H1 (cell line): Measurements from ENCODE around the gene FBXL14. TPM values are rescaled to one million over a fixed set of nuclear protein-coding genes. Genes with fewer than 3 reads are reported as not detected.

ENCODE experiments used
- CTCF ChIA-PET: fragments of 300-600 bp; sonication (Branson Sonifier 250); formaldehyde crosslinking; loops from one replicate; lab custom pipeline; 2021; ENCODE audit not compliant: partially characterized antibody; lab: Charles Lee
- POLR2A ChIA-PET: fragments of 300-600 bp; sonication (Branson Sonifier 250); formaldehyde crosslinking; loops from one replicate; lab custom pipeline; 2021; ENCODE audit warnings: inconsistent platforms; ENCODE audit not compliant: partially characterized antibody; lab: Charles Lee
- DNase-seq, 2 experiments: peaks; one replicate each; pipeline versions ENCODE4 v3.0.0 to v3.0.0-alpha.2; 2010 to 2022; ENCODE audit warnings: low spot score in 2 of 2, low read depth in 1 of 2, mixed read lengths in 1 of 2
- FAIRE-seq: peaks from 2 replicates; lab custom pipeline; 2011; peaks lifted over from hg19 to GRCh38; lab: Jason Lieb, UNC
- H2AFZ ChIP-seq: 2 replicates; pipeline ENCODE4 v1.8.1; 2012; ENCODE audit warnings: low read length, inconsistent platforms
- H2AK5ac ChIP-seq: 2 replicates; pipeline ENCODE4 v1.6.1; 2013; ENCODE audit warnings: low read depth, low read length
- H2BK120ac ChIP-seq: replicated peaks from 2 replicates; pipeline ENCODE3; 2013; ENCODE audit warnings: low read depth, low read length, inconsistent platforms
- H2BK12ac ChIP-seq: 2 replicates; pipeline ENCODE4 v1.6.1; 2013; ENCODE audit warnings: low read depth, low read length
- H2BK15ac ChIP-seq: 2 replicates; pipeline ENCODE4 v1.6.1; 2013; ENCODE audit warnings: low read length
- H2BK20ac ChIP-seq: 2 replicates; pipeline ENCODE4 v1.6.1; 2013; ENCODE audit warnings: low read length
- H2BK5ac ChIP-seq: 2 replicates; pipeline ENCODE4 v1.6.1; 2013; ENCODE audit warnings: low read depth, low read length
- H3K14ac ChIP-seq: 2 replicates; pipeline ENCODE4 v1.6.1; 2013; ENCODE audit warnings: inconsistent platforms; ENCODE audit not compliant: insufficient read length
- H3K18ac ChIP-seq: 2 replicates; pipeline ENCODE4 v1.6.1; 2013; ENCODE audit warnings: low read length; ENCODE audit errors: extremely low read depth
- H3K23ac ChIP-seq: 2 replicates; pipeline ENCODE4 v1.6.1; 2013; ENCODE audit warnings: inconsistent platforms; ENCODE audit not compliant: insufficient read length
- H3K23me2 ChIP-seq: 2 replicates; pipeline ENCODE4 v1.6.1; 2013; ENCODE audit warnings: low read depth, low read length
- H3K27ac ChIP-seq: 2 replicates; pipeline ENCODE4 v1.6.1; 2011; ENCODE audit warnings: low read depth, low read length, inconsistent platforms
- H3K27me3 ChIP-seq, 4 experiments: replicated peaks in 1 of 4; 1 replicate in 1 of 4; 2 replicates in 3 of 4; pipeline versions ENCODE4 v1.6.1 to v1.8.1; 2011 to 2013; ENCODE audit warnings: low read length in 3 of 4, mild to moderate bottlenecking in 3 of 4, inconsistent platforms in 2 of 4, mixed read lengths in 2 of 4, moderate library complexity in 1 of 4; ENCODE audit not compliant: control insufficient read depth in 3 of 4, insufficient read depth in 3 of 4; ENCODE audit errors: extremely low read depth in 1 of 4
- H3K36me3 ChIP-seq, 4 experiments: 2 replicates each; pipeline versions ENCODE4 v1.6.1 to v1.8.1; 2011 to 2013; ENCODE audit warnings: mild to moderate bottlenecking in 4 of 4, low read length in 3 of 4, moderate library complexity in 2 of 4, control low read depth in 1 of 4, inconsistent platforms in 1 of 4; ENCODE audit not compliant: insufficient read depth in 4 of 4, control insufficient read depth in 2 of 4
- H3K4ac ChIP-seq: replicated peaks from 2 replicates; pipeline ENCODE3; 2013; ENCODE audit warnings: low read length, low read depth, mixed read lengths, inconsistent platforms; ENCODE audit not compliant: insufficient read length
- H3K4me1 ChIP-seq, 4 experiments: replicated peaks in 1 of 4; 1 replicate in 1 of 4; 2 replicates in 3 of 4; pipeline versions ENCODE4 v1.6.1 to v1.8.1; 2011 to 2013; ENCODE audit warnings: low read length in 3 of 4, inconsistent platforms in 2 of 4, mixed read lengths in 1 of 4; ENCODE audit not compliant: insufficient read depth in 4 of 4, control insufficient read depth in 3 of 4
- H3K4me2 ChIP-seq, 2 experiments: 2 replicates each; pipeline versions ENCODE4 v1.6.1 to v1.8.1; 2011 to 2013; ENCODE audit warnings: low read depth in 2 of 2, low read length in 2 of 2, control low read depth in 1 of 2, inconsistent platforms in 1 of 2, mild to moderate bottlenecking in 1 of 2; ENCODE audit not compliant: insufficient read depth in 1 of 2
- H3K4me3 ChIP-seq, 4 experiments: fragments of 200-600, 300-600 bp in 1 of 4; sonication (generic), shearing (Covaris generic), sonication (Bioruptor Twin) in 1 of 4; 2 replicates each; pipeline versions ENCODE4 v1.5.1 to v1.8.1; 2011 to 2016; ENCODE audit warnings: low read length in 4 of 4, low read depth in 3 of 4, control low read depth in 2 of 4, inconsistent platforms in 2 of 4, mild to moderate bottlenecking in 2 of 4, mixed read lengths in 1 of 4, moderate library complexity in 1 of 4; ENCODE audit not compliant: insufficient read depth in 2 of 4; ENCODE audit errors: extremely low read depth in 1 of 4
- H3K56ac ChIP-seq: replicated peaks from 2 replicates; pipeline ENCODE3; 2013; ENCODE audit warnings: low read depth, mild to moderate bottlenecking, mixed read lengths, low read length, inconsistent platforms; ENCODE audit not compliant: insufficient read length
- H3K79me1 ChIP-seq: 2 replicates; pipeline ENCODE4 v1.6.1; 2013; ENCODE audit warnings: low read depth, low read length, control low read depth
- H3K79me2 ChIP-seq, 2 experiments: 2 replicates each; pipeline versions ENCODE4 v1.6.1 to v1.8.1; 2012 to 2013; ENCODE audit warnings: low read length in 2 of 2, mild to moderate bottlenecking in 2 of 2, inconsistent platforms in 1 of 2; ENCODE audit not compliant: insufficient read depth in 2 of 2, control insufficient read depth in 1 of 2
- H3K9ac ChIP-seq, 4 experiments: replicated peaks in 1 of 4; 1 replicate in 1 of 4; 2 replicates in 3 of 4; pipeline versions ENCODE4 v1.6.1 to v1.8.1; 2011 to 2013; ENCODE audit warnings: low read depth in 3 of 4, low read length in 3 of 4, control low read depth in 2 of 4, mild to moderate bottlenecking in 2 of 4, moderate library complexity in 2 of 4, inconsistent platforms in 1 of 4; ENCODE audit errors: extremely low read depth in 1 of 4
- H3K9me3 ChIP-seq, 2 experiments: 2 replicates each; pipeline versions ENCODE4 v1.6.1 to v1.8.1; 2012 to 2013; ENCODE audit warnings: mild to moderate bottlenecking in 2 of 2, moderate library complexity in 2 of 2, control low read depth in 1 of 2, inconsistent platforms in 1 of 2, low read depth in 1 of 2, low read length in 1 of 2, mixed read lengths in 1 of 2; ENCODE audit not compliant: insufficient read depth in 2 of 2
- H4K20me1 ChIP-seq, 2 experiments: replicated peaks in 1 of 2; 2 replicates each; pipeline versions ENCODE3 to v1.8.1; 2011 to 2013; ENCODE audit warnings: inconsistent platforms in 2 of 2, low read length in 2 of 2, mild to moderate bottlenecking in 1 of 2; ENCODE audit not compliant: insufficient read depth in 2 of 2, control insufficient read depth in 1 of 2
- H4K5ac ChIP-seq: 2 replicates; pipeline ENCODE4 v1.6.1; 2013; ENCODE audit warnings: low read length, low read depth, mixed read lengths, inconsistent platforms; ENCODE audit not compliant: insufficient read length
- H4K8ac ChIP-seq: 2 replicates; pipeline ENCODE4 v1.8.0; 2013; ENCODE audit warnings: mild to moderate bottlenecking, moderate library complexity, low read length, inconsistent platforms; ENCODE audit not compliant: insufficient read depth; ENCODE audit errors: extremely low read depth
- H4K91ac ChIP-seq: replicated peaks from 2 replicates; pipeline ENCODE3; 2013; ENCODE audit warnings: low read length, mixed read lengths, inconsistent platforms; ENCODE audit not compliant: insufficient read length
- EP300 ChIP-seq, 2 experiments: IDR thresholded peaks; 1 replicate in 1 of 2; 2 replicates in 1 of 2; pipeline ENCODE4 v1.6.1; 2011 to 2012; ENCODE audit warnings: low read depth in 2 of 2, low read length in 2 of 2, mild to moderate bottlenecking in 2 of 2, borderline replicate concordance in 1 of 2, inconsistent platforms in 1 of 2, moderate library complexity in 1 of 2
- WGBS, 2 experiments: shearing (Covaris generic) in 1 of 2; methylation state at CpG; one replicate each; pipeline versions ENCODE4 v1.1.6 to v1.1.7; 2013 to 2015; ENCODE audit warnings: low lambda C conversion rate in 2 of 2, mixed read lengths in 2 of 2, inconsistent platforms in 1 of 2, low coverage in 1 of 2, missing lambda C conversion rate in 1 of 2; ENCODE audit not compliant: insufficient replicate concordance in 2 of 2, insufficient coverage in 1 of 2, insufficient read length in 1 of 2; ENCODE audit errors: extremely low coverage in 1 of 2, missing lambda C conversion rate in 1 of 2; 5-methylcytosine and 5-hydroxymethylcytosine counted together
- polyA plus RNA-seq, 7 experiments: library from polyadenylated mRNA; depleted of rRNA in 3 of 7; stranded (reverse) in 5 of 7; unstranded in 2 of 7; fragments of >200 nt in 5 of 7; fragments of 200-250 nt in 2 of 7; gene quantifications; 1 replicate in 5 of 7; 2 replicates in 1 of 7; 4 replicates in 1 of 7; pipeline versions ENCODE4 v1.2.1 to v1.2.3, GENCODE V29; 2011 to 2013; ENCODE audit warnings: missing spikeins in 2 of 7, mixed read lengths in 2 of 7
- total RNA-seq: library from RNA; stranded (reverse); fragmentation: NEBNext Ultra II Directional; extraction: Animal tissue kit (Norgen Biotek cat#: 25700); gene quantifications from 2 replicates; pipeline ENCODE4 v1.2.1, GENCODE V29; 2021
- TF ChIP-seq, protein P1 (sequence below), 3 experiments: IDR thresholded peaks; 1 replicate in 2 of 3; 2 replicates in 1 of 3; pipeline versions ENCODE4 v1.5.1 to v1.6.1; 2011; ENCODE audit warnings: low read length in 3 of 3, mild to moderate bottlenecking in 3 of 3, inconsistent platforms in 2 of 3, low read depth in 1 of 3, moderate library complexity in 1 of 3; ENCODE audit not compliant: insufficient read depth in 1 of 3; ENCODE audit errors: control extremely low read depth in 1 of 3

FBXL14 gene
- total and polyA plus RNA-seq, 2 of the 8 experiments (the other 6 are each of a cell fraction or from before 2014, with no cell fraction given), result 5.5 to 9.6 TPM

- Histone ChIP-seq H2BK20ac (no peak overlapping the region), H3K56ac (no peak overlapping the region), H2BK120ac (no peak overlapping the region), H4K5ac (no peak overlapping the region), H3K27me3 (peaks cover 0 to 2% (median 0%) of the 10 kb centered on the region in 4 experiments; a peak in 2 of 7 replicates), H3K18ac (no peak overlapping the region), H2AFZ (no peak overlapping the region), H2BK12ac (no peak overlapping the region), H3K4me2 (no peak overlapping the region), H3K4me1 (peaks cover 0 to 3% (median 0%) of the 10 kb centered on the region in 4 experiments; a peak in 1 of 7 replicates), H3K23ac (no peak overlapping the region), H3K79me1 (no peaks in the 10 kb centered on the region), H3K4me3 (no peak overlapping the region), H3K14ac (no peak overlapping the region), H3K9ac (no peak overlapping the region), H4K20me1 (peaks cover 0 to 4% of the 10 kb centered on the region in 2 experiments), H4K8ac (no peak overlapping the region), H3K23me2 (no peaks in the 10 kb centered on the region), H3K9me3 (peaks cover 0 to 2% of the 10 kb centered on the region in 2 experiments; a peak in 1 of 4 replicates), H2BK15ac (no peak overlapping the region), H4K91ac (no peak overlapping the region), H2AK5ac (no peak overlapping the region), H3K79me2 (no peaks in the 10 kb centered on the region), H3K4ac (no peak overlapping the region), H3K27ac (no peak overlapping the region), H3K36me3 (no peaks in the 10 kb centered on the region), H2BK5ac (no peak overlapping the region)
- CTCF ChIA-PET, result interaction anchor here (0.5 to 3.0 kb wide), 12 partner anchors 9 to 419 kb away, joined by 3 to 10 read pairs (median 3); no protein-coding TSS in a partner anchor
- no peak for DNase-seq
- FAIRE-seq, result no peak
- 87% methylated on average over 19 of the region's 19 CpGs; no CpG with 5 or more reads in 1 of the 2 experiments for WGBS, 2 experiments
- TF ChIP-seq EP300 (IDR thresholded peaks at IDR 0.05; ENCODE audit: borderline replicate concordance in 1 of 2, low read depth in 2 of 2, low read length in 2 of 2), result no peak
- TF ChIP-seq, protein P1, sequence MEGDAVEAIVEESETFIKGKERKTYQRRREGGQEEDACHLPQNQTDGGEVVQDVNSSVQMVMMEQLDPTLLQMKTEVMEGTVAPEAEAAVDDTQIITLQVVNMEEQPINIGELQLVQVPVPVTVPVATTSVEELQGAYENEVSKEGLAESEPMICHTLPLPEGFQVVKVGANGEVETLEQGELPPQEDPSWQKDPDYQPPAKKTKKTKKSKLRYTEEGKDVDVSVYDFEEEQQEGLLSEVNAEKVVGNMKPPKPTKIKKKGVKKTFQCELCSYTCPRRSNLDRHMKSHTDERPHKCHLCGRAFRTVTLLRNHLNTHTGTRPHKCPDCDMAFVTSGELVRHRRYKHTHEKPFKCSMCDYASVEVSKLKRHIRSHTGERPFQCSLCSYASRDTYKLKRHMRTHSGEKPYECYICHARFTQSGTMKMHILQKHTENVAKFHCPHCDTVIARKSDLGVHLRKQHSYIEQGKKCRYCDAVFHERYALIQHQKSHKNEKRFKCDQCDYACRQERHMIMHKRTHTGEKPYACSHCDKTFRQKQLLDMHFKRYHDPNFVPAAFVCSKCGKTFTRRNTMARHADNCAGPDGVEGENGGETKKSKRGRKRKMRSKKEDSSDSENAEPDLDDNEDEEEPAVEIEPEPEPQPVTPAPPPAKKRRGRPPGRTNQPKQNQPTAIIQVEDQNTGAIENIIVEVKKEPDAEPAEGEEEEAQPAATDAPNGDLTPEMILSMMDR (IDR thresholded peaks at IDR 0.05; ENCODE audit: control extremely low read depth in 1 of 3, insufficient read depth in 1 of 3, low read depth in 1 of 3, low read length in 3 of 3), result no peak
- POLR2A ChIA-PET, result interaction anchor here (1.2 kb wide), 1 partner anchor 14 kb away, joined by 4 read pairs; no protein-coding TSS in a partner anchor
Observed at GRCh38 chr12:1546931-1547640, 47.3 kb downstream of the FBXL14 start.
